ENCODE results near the gene ZBTB48. TPM values are rescaled to one million over a fixed set of nuclear protein-coding genes. Genes with fewer than 3 reads are reported as not detected.
"Not testable (repeated sequence)": the region's sequence is repeated elsewhere in the genome, so short reads cannot be mapped to it uniquely, and the experiment has no call there.

Gene ZBTB48
- total and polyA plus RNA-seq, 9 donors, result 14.5 to 26.5 (median 20.7) TPM

- Histone ChIP-seq H3K27ac (ENCODE audit: low read length) (no peak overlapping the region), H3K9me3 (replicated peaks; ENCODE audit: control insufficient read depth, low read depth, low read length) (no peaks in the 10 kb centered on the region), H3K36me3 (ENCODE audit: control insufficient read depth, insufficient read depth, low read length) (peaks cover 45% of the 10 kb centered on the region), H3K4me3 (ENCODE audit: low read length) (no peak overlapping the region), H3K27me3 (ENCODE audit: control insufficient read depth, insufficient read depth, low read length) (no peaks in the 10 kb centered on the region), H3K4me1 (ENCODE audit: control insufficient read depth, insufficient read depth, low read length) (no peaks in the 10 kb centered on the region)
- DNase-seq, result no peak
- WGBS (ENCODE audit: insufficient coverage), result 76% methylated on average over 4 of the region's 10 CpGs
These were observed 34.3 kb upstream of the ZBTB48 start for GRCh38 chr1:6545276-6546112.

- no peaks in the 10 kb centered on the region for H3K4me1 ChIP-seq (ENCODE audit: control insufficient read depth, insufficient read depth, low read length)
- peak; percentile 10 for DNase-seq
- H3K9me3 ChIP-seq (replicated peaks; ENCODE audit: control insufficient read depth, low read depth, low read length), result no peaks in the 10 kb centered on the region
- no peak overlapping the region for H3K27ac ChIP-seq (ENCODE audit: low read length)
- WGBS (ENCODE audit: insufficient coverage), result 78% methylated on average over 5 of the region's 5 CpGs
- no peak overlapping the region for H3K4me3 ChIP-seq (ENCODE audit: low read length)
- H3K27me3 ChIP-seq (ENCODE audit: control insufficient read depth, insufficient read depth, low read length), result no peaks in the 10 kb centered on the region
- H3K36me3 ChIP-seq (ENCODE audit: control insufficient read depth, insufficient read depth, low read length), result peaks cover 49% of the 10 kb centered on the region
These were observed 33.5 kb upstream of the ZBTB48 start for GRCh38 chr1:6546326-6546725.

GRCh38 chr1:6547301-6547700 lies 32.5 kb upstream of the ZBTB48 start:
- WGBS (ENCODE audit: insufficient coverage), result 60% methylated on average over 3 of the region's 4 CpGs
- no peak overlapping the region for H3K4me3 ChIP-seq (ENCODE audit: low read length)
- DNase-seq, result no peak

GRCh38 chr1:6554031-6554906 lies 25.5 kb upstream of the ZBTB48 start, which contains the start of gene NOL9:
NOL9 (minus strand) TSS chr1:6554513; CDS start chr1:6554502, 11 bp downstream.
- peak; percentile 97 for DNase-seq
- peaks cover 12% of the 10 kb centered on the region for H3K36me3 ChIP-seq (ENCODE audit: control insufficient read depth, insufficient read depth, low read length)
- peak within 1 kb of the TSS; percentile 86 for H3K27ac ChIP-seq (ENCODE audit: low read length)
- WGBS (ENCODE audit: insufficient coverage), result 3% methylated on average over 86 of the region's 87 CpGs
- H3K4me1 ChIP-seq (ENCODE audit: control insufficient read depth, insufficient read depth, low read length), result peaks cover 24% of the 10 kb centered on the region
- no peaks in the 10 kb centered on the region for H3K9me3 ChIP-seq (replicated peaks; ENCODE audit: control insufficient read depth, low read depth, low read length)
- peak within 1 kb of the TSS; percentile 82 for H3K4me3 ChIP-seq (ENCODE audit: low read length)
- no peaks in the 10 kb centered on the region for H3K27me3 ChIP-seq (ENCODE audit: control insufficient read depth, insufficient read depth, low read length)

More at GRCh38 chr1:6547301-6547700, 32.5 kb upstream of the ZBTB48 start:
- H3K4me1 ChIP-seq (ENCODE audit: control insufficient read depth, insufficient read depth, low read length), result no peaks in the 10 kb centered on the region
- H3K9me3 ChIP-seq (replicated peaks; ENCODE audit: control insufficient read depth, low read depth, low read length), result no peaks in the 10 kb centered on the region
- H3K27me3 ChIP-seq (ENCODE audit: control insufficient read depth, insufficient read depth, low read length), result no peaks in the 10 kb centered on the region
- no peak overlapping the region for H3K27ac ChIP-seq (ENCODE audit: low read length)
- H3K36me3 ChIP-seq (ENCODE audit: control insufficient read depth, insufficient read depth, low read length), result peaks cover 49% of the 10 kb centered on the region

GRCh38 chr1:6554907-6555778 lies 24.7 kb upstream of the ZBTB48 start, which contains the start of gene TAS1R1:
TAS1R1 (plus strand) TSS chr1:6555307; CDS start chr1:6555374, 67 bp downstream.
- no peaks in the 10 kb centered on the region for H3K9me3 ChIP-seq (replicated peaks; ENCODE audit: control insufficient read depth, low read depth, low read length)
- peak; percentile 83 for DNase-seq
- peak within 1 kb of the TSS; percentile 86 for H3K27ac ChIP-seq (ENCODE audit: low read length)
- H3K4me1 ChIP-seq (ENCODE audit: control insufficient read depth, insufficient read depth, low read length), result peaks cover 24% of the 10 kb centered on the region
- H3K27me3 ChIP-seq (ENCODE audit: control insufficient read depth, insufficient read depth, low read length), result no peaks in the 10 kb centered on the region
- H3K36me3 ChIP-seq (ENCODE audit: control insufficient read depth, insufficient read depth, low read length), result peaks cover 6% of the 10 kb centered on the region
- 54% methylated on average over 16 of the region's 19 CpGs for WGBS (ENCODE audit: insufficient coverage)
- peak within 1 kb of the TSS; percentile 82 for H3K4me3 ChIP-seq (ENCODE audit: low read length)

GRCh38 chr1:6557597-6557996 lies 22.2 kb upstream of the ZBTB48 start:
- no peak overlapping the region for H3K27ac ChIP-seq (ENCODE audit: low read length)
- H3K4me1 ChIP-seq (ENCODE audit: control insufficient read depth, insufficient read depth, low read length), result peaks cover 24% of the 10 kb centered on the region
- H3K27me3 ChIP-seq (ENCODE audit: control insufficient read depth, insufficient read depth, low read length), result no peaks in the 10 kb centered on the region
- no peak for DNase-seq
- H3K4me3 ChIP-seq (ENCODE audit: low read length), result no peak overlapping the region
- no peaks in the 10 kb centered on the region for H3K36me3 ChIP-seq (ENCODE audit: control insufficient read depth, insufficient read depth, low read length)
- peaks cover 3% of the 10 kb centered on the region for H3K9me3 ChIP-seq (replicated peaks; ENCODE audit: control insufficient read depth, low read depth, low read length)
- WGBS (ENCODE audit: insufficient coverage), result no CpG with 5 or more reads among the region's 1 CpG

GRCh38 chr1:6559161-6559560 lies 20.6 kb upstream of the ZBTB48 start:
- not testable (repeated sequence) for H3K27ac ChIP-seq (ENCODE audit: low read length); H3K27me3 ChIP-seq (ENCODE audit: control insufficient read depth, insufficient read depth, low read length); H3K4me3 ChIP-seq (ENCODE audit: low read length); DNase-seq; H3K36me3 ChIP-seq (ENCODE audit: control insufficient read depth, insufficient read depth, low read length); H3K9me3 ChIP-seq (replicated peaks; ENCODE audit: control insufficient read depth, low read depth, low read length)
- no CpG with 5 or more reads among the region's 11 CpGs for WGBS (ENCODE audit: insufficient coverage)
- H3K4me1 ChIP-seq (ENCODE audit: control insufficient read depth, insufficient read depth, low read length), result peaks cover 13% of the 10 kb centered on the region

- H3K27ac ChIP-seq (ENCODE audit: low read length), result no peak overlapping the region
- H3K4me3 ChIP-seq (ENCODE audit: low read length), result no peak overlapping the region
- H3K27me3 ChIP-seq (ENCODE audit: control insufficient read depth, insufficient read depth, low read length), result peaks cover under 1% of the 10 kb centered on the region
- H3K36me3 ChIP-seq (ENCODE audit: control insufficient read depth, insufficient read depth, low read length), result no peaks in the 10 kb centered on the region
- WGBS (ENCODE audit: insufficient coverage), result 52% methylated on average over 6 of the region's 9 CpGs
- H3K9me3 ChIP-seq (replicated peaks; ENCODE audit: control insufficient read depth, low read depth, low read length), result peaks cover 3% of the 10 kb centered on the region
- H3K4me1 ChIP-seq (ENCODE audit: control insufficient read depth, insufficient read depth, low read length), result peaks cover 5% of the 10 kb centered on the region
- no peak for DNase-seq
These were observed 19.5 kb upstream of the ZBTB48 start for GRCh38 chr1:6560267-6560666.

GRCh38 chr1:6569033-6569432 lies 10.8 kb upstream of the ZBTB48 start:
- no peaks in the 10 kb centered on the region for H3K36me3 ChIP-seq (ENCODE audit: control insufficient read depth, insufficient read depth, low read length)
- H3K4me1 ChIP-seq (ENCODE audit: control insufficient read depth, insufficient read depth, low read length), result peaks cover 3% of the 10 kb centered on the region
- no peak for DNase-seq
- H3K27me3 ChIP-seq (ENCODE audit: control insufficient read depth, insufficient read depth, low read length), result peaks cover 2% of the 10 kb centered on the region
- no peaks in the 10 kb centered on the region for H3K9me3 ChIP-seq (replicated peaks; ENCODE audit: control insufficient read depth, low read depth, low read length)
- WGBS (ENCODE audit: insufficient coverage), result 91% methylated on average over 11 of the region's 11 CpGs
- H3K4me3 ChIP-seq (ENCODE audit: low read length), result no peak overlapping the region
- no peak overlapping the region for H3K27ac ChIP-seq (ENCODE audit: low read length)
